HG03135 (cell line): ENCODE data around the gene SMAD9.

Experiments used
- ATAC-seq: cut with Tn5 transposase; IDR thresholded peaks from one replicate; pipeline ENCODE4 v1.9.1; 2021; ENCODE audit warnings: mild to moderate bottlenecking, moderate library complexity; ENCODE audit not compliant: unreplicated experiment

SMAD9 gene

GRCh38 chr13:36820222-36820621 lies 99.8 kb downstream of the SMAD9 start:
- peak; percentile 37 for ATAC-seq

- peak; percentile 26 for ATAC-seq
Measured at GRCh38 chr13:36819739-36820090, 100.3 kb downstream of the SMAD9 start.

GRCh38 chr13:36818804-36819738 lies 101.0 kb downstream of the SMAD9 start, which contains the start of gene RFXAP:
Gene RFXAP (plus strand): TSS chr13:36819222. CDS start chr13:36819358, 136 bp downstream.
- peak; percentile 89 for ATAC-seq

- peak; percentile 0 for ATAC-seq
Measured at GRCh38 chr13:36817996-36818803, 101.8 kb downstream of the SMAD9 start.

GRCh38 chr13:36815062-36815461 lies 105.0 kb downstream of the SMAD9 start:
- ATAC-seq = no peak

- ATAC-seq = no peak
Measured at GRCh38 chr13:36814465-36814864, 105.6 kb downstream of the SMAD9 start.

- ATAC-seq = no peak
Measured at GRCh38 chr13:36813225-36813624, 106.8 kb downstream of the SMAD9 start.

GRCh38 chr13:36807616-36808015 lies 112.4 kb downstream of the SMAD9 start:
- no peak for ATAC-seq

GRCh38 chr13:36806102-36806501 lies 113.9 kb downstream of the SMAD9 start:
- ATAC-seq = no peak

GRCh38 chr13:36804588-36804987 lies 115.5 kb downstream of the SMAD9 start:
- no peak for ATAC-seq

- ATAC-seq = no peak
Measured at GRCh38 chr13:36801035-36801434, 119.0 kb downstream of the SMAD9 start.

- ATAC-seq = no peak
Measured at GRCh38 chr13:36796052-36796451, 124.0 kb downstream of the SMAD9 start.

GRCh38 chr13:36795463-36795862 lies 124.6 kb downstream of the SMAD9 start:
- no peak for ATAC-seq
